Measurements from ENCODE around the gene GID8. TPM values are rescaled to one million over a fixed set of nuclear protein-coding genes. Genes with fewer than 3 reads are reported as not detected.

GID8 gene
- total RNA-seq, 1 donor from 2014 or later, result 35.8 TPM

- no peaks in the 10 kb centered on the region for H3K27me3 Mint-ChIP-seq (ENCODE audit: unreplicated experiment)
- H3K27ac Mint-ChIP-seq (ENCODE audit: unreplicated experiment), result peak overlapping the region; percentile 88
- TF ChIP-seq CTCF (IDR thresholded peaks at IDR 0.05), result no peak
- H3K36me3 Mint-ChIP-seq (ENCODE audit: unreplicated experiment), result no peaks in the 10 kb centered on the region
- H3K9me3 Mint-ChIP-seq (ENCODE audit: unreplicated experiment), result no peaks in the 10 kb centered on the region
- no peak for DNase-seq (ENCODE audit: extremely low spot score, unreplicated experiment)
- peak overlapping the region; percentile 81 for H3K4me3 Mint-ChIP-seq (ENCODE audit: unreplicated experiment)
- peaks cover 44% of the 10 kb centered on the region for H3K4me1 Mint-ChIP-seq (ENCODE audit: unreplicated experiment)
Observed at GRCh38 chr20:62929051-62929538, 8.9 kb upstream of the GID8 start.

- H3K27ac Mint-ChIP-seq (ENCODE audit: unreplicated experiment), result no peak overlapping the region
- no peaks in the 10 kb centered on the region for H3K36me3 Mint-ChIP-seq (ENCODE audit: unreplicated experiment)
- no peak overlapping the region for H3K4me3 Mint-ChIP-seq (ENCODE audit: unreplicated experiment)
- H3K4me1 Mint-ChIP-seq (ENCODE audit: unreplicated experiment), result peaks cover 32% of the 10 kb centered on the region
- TF ChIP-seq CTCF (IDR thresholded peaks at IDR 0.05), result no peak
- no peaks in the 10 kb centered on the region for H3K27me3 Mint-ChIP-seq (ENCODE audit: unreplicated experiment)
- no peak for DNase-seq (ENCODE audit: extremely low spot score, unreplicated experiment)
- H3K9me3 Mint-ChIP-seq (ENCODE audit: unreplicated experiment), result no peaks in the 10 kb centered on the region
Observed at GRCh38 chr20:62931464-62931863, 6.5 kb upstream of the GID8 start.

GRCh38 chr20:62933966-62934365 lies 4.0 kb upstream of the GID8 start:
- H3K9me3 Mint-ChIP-seq (ENCODE audit: unreplicated experiment), result no peaks in the 10 kb centered on the region
- TF ChIP-seq CTCF (IDR thresholded peaks at IDR 0.05), result no peak
- no peak for DNase-seq (ENCODE audit: extremely low spot score, unreplicated experiment)
- H3K27me3 Mint-ChIP-seq (ENCODE audit: unreplicated experiment), result no peaks in the 10 kb centered on the region
- no peak overlapping the region for H3K4me3 Mint-ChIP-seq (ENCODE audit: unreplicated experiment)
- no peaks in the 10 kb centered on the region for H3K36me3 Mint-ChIP-seq (ENCODE audit: unreplicated experiment)
- peaks cover 24% of the 10 kb centered on the region for H3K4me1 Mint-ChIP-seq (ENCODE audit: unreplicated experiment)
- H3K27ac Mint-ChIP-seq (ENCODE audit: unreplicated experiment), result no peak overlapping the region

GRCh38 chr20:62935204-62935967 lies 2.6 kb upstream of the GID8 start:
- no peaks in the 10 kb centered on the region for H3K27me3 Mint-ChIP-seq (ENCODE audit: unreplicated experiment)
- peaks cover 25% of the 10 kb centered on the region for H3K4me1 Mint-ChIP-seq (ENCODE audit: unreplicated experiment)
- no peaks in the 10 kb centered on the region for H3K9me3 Mint-ChIP-seq (ENCODE audit: unreplicated experiment)
- no peak for DNase-seq (ENCODE audit: extremely low spot score, unreplicated experiment)
- H3K36me3 Mint-ChIP-seq (ENCODE audit: unreplicated experiment), result no peaks in the 10 kb centered on the region
- H3K4me3 Mint-ChIP-seq (ENCODE audit: unreplicated experiment), result no peak overlapping the region
- no peak overlapping the region for H3K27ac Mint-ChIP-seq (ENCODE audit: unreplicated experiment)
- no peak for TF ChIP-seq CTCF (IDR thresholded peaks at IDR 0.05)

- no peak for TF ChIP-seq CTCF (IDR thresholded peaks at IDR 0.05)
- Mint-ChIP-seq H3K27me3 (ENCODE audit: unreplicated experiment) (no peaks in the 10 kb centered on the region), H3K4me3 (ENCODE audit: unreplicated experiment) (no peak overlapping the region), H3K27ac (ENCODE audit: unreplicated experiment) (peak overlapping the region; percentile 96), H3K9me3 (ENCODE audit: unreplicated experiment) (no peaks in the 10 kb centered on the region), H3K4me1 (ENCODE audit: unreplicated experiment) (peaks cover 25% of the 10 kb centered on the region), H3K36me3 (ENCODE audit: unreplicated experiment) (no peaks in the 10 kb centered on the region)
- no peak for DNase-seq (ENCODE audit: extremely low spot score, unreplicated experiment)
Observed at GRCh38 chr20:62935968-62936585, 1.9 kb upstream of the GID8 start.

All from osteocyte (in vitro differentiated cells).